ENCODE data around the gene C7orf57.
A peak's percentile ranks its signal among the peaks of the same experiment; 100 is the strongest.
"Not testable (repeated sequence)": the region's sequence is repeated elsewhere in the genome, so short reads cannot be mapped to it uniquely, and the experiment has no call there.

C7orf57 gene

DNA sequence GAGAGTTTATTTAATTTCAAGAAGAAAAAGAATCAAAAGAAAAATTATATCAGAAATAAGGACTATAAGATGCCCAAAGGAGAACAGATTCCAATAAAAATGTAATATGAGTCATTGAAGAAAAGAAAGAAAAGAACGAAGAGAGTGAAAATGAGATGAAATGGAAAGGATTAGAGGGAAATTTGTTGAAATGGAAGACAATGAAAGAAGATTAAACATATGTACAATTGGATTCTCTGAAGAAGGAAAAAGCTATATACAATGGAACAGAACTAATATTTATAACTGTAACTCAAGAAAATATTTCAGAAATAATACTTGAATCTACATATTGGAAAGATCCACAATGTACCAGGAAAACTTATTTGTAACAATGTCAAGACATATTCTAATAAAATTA is 28.6 kb downstream of the C7orf57 start:
- Histone ChIP-seq H3K27me3 (no peaks in the 10 kb centered on the region), H3K9me3 (replicated peaks in 1 of 11) (peaks cover 0 to 10% (median 0%) of the 10 kb centered on the region in 11 experiments; a peak in 2 of 22 replicates), H4K20me1 (no peaks in the 10 kb centered on the region), H3K4me2 (no peak overlapping the region), H3K27ac (no peak overlapping the region), H3K36me3 (no peaks in the 10 kb centered on the region), H3K9ac (no peak overlapping the region), H3K4me3 (no peak overlapping the region), H3K4me1 (peaks cover 5 to 24% (median 6%) of the 10 kb centered on the region in 10 experiments)
- no peak for TF ChIP-seq Cebpa-rat (IDR thresholded peaks at IDR 0.05)

DNA sequence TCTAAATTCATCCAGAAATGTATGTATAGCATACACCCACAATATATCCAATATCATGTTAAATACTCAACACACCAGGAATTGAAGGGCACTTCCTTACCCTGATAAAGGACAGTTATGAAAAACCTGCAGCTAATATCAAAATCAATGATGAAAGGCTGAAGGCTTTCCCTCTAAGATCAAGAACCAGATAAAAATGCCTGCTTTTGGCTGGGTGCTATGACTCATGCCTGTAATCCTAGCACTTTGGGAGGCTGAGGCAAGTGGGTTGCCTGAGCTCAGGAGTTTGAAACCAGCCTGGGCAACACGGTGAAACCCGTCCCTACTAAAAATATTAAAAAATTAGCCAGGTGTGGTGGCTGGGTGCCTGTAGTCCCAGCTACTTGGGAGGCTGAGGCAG is 32.1 kb downstream of the C7orf57 start:
- H3K36me3 ChIP-seq: no peaks in the 10 kb centered on the region
- no peaks in the 10 kb centered on the region for H4K20me1 ChIP-seq
- TF ChIP-seq Cebpa-rat (IDR thresholded peaks at IDR 0.05): no peak
- no peak overlapping the region for H3K4me2 ChIP-seq
- peaks cover 0 to 16% (median 0%) of the 10 kb centered on the region in 10 experiments; a peak in 3 of 20 replicates for H3K4me1 ChIP-seq
- H3K9me3 ChIP-seq (replicated peaks in 1 of 11): peaks cover 0 to 10% (median 0%) of the 10 kb centered on the region in 11 experiments; a peak in 2 of 22 replicates
- no peak overlapping the region for H3K27ac ChIP-seq
- H3K9ac ChIP-seq: no peak overlapping the region
- H3K27me3 ChIP-seq: no peaks in the 10 kb centered on the region
- H3K4me3 ChIP-seq: no peak overlapping the region

DNA sequence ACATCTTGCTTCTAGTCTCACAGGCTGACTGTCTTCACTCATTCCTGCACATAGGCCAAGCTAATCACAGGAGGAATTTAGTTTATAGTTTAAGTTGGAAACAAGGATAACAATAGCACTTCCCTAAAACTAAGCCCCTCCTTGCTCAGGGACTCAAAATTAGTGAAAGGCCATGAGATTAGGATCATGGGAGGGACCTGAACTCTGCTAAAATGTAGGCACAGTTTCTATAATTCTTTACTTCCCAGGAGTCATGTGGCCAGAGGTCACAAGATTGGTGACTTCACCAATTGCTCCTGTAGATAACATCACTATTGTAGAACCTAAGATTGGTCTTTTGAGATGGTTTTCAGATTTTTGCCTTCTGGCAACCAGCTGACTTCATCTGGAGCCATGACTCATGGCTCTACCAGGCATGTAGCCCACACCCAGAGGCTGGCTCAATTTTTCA is 38.9 kb downstream of the C7orf57 start:
- Histone ChIP-seq H3K4me2 (peak overlapping the region in 2 of 11 experiments; percentile 44 to 52; a peak in 4 of 22 replicates), H3K4me3 (no peak overlapping the region), H3K36me3 (no peaks in the 10 kb centered on the region), H3K27ac (peak overlapping the region in 3 of 11 experiments; percentile 6 to 14 (median 8); a peak in 3 of 22 replicates), H3K9ac (no peak overlapping the region), H4K20me1 (no peaks in the 10 kb centered on the region), H3K27me3 (no peaks in the 10 kb centered on the region), H3K9me3 (replicated peaks in 1 of 11) (0 out of 22 replicates have a peak, but pooled peaks cover 0 to 4% (median 0%) of the 10 kb centered on the region in 11 experiments), H3K4me1 (peaks cover 0 to 25% (median 0%) of the 10 kb centered on the region in 10 experiments; a peak in 5 of 20 replicates)
- no peak for TF ChIP-seq Cebpa-rat (IDR thresholded peaks at IDR 0.05)

DNA sequence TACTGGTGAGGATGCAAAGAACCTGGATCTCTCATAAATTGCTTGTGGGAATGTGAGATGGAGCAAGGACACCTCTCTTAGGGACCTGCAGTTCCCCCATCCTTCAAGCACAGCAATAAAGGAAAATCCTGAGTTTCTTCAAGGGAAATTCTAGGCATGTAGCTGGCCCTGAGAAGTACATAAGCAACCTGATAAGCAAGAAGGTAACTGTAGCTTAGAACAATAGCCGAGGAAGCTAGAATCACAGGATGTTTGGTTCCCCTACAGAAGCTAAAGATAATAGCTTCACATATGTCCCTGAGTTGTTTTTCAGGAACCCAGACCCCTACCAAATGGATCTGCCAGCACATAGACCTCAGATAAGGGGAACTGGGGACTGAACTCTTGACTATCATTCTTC is 42.1 kb downstream of the C7orf57 start:
- Histone ChIP-seq H3K4me3 (no peak overlapping the region), H3K27me3 (peaks cover 0 to under 1% (median 0%) of the 10 kb centered on the region in 11 experiments; a peak in 1 of 22 replicates), H3K36me3 (no peaks in the 10 kb centered on the region), H4K20me1 (no peaks in the 10 kb centered on the region), H3K4me2 (no peak overlapping the region), H3K27ac (no peak overlapping the region), H3K4me1 (peaks cover 0 to 32% (median 0%) of the 10 kb centered on the region in 10 experiments; a peak in 6 of 20 replicates), H3K9ac (no peak overlapping the region), H3K9me3 (replicated peaks in 1 of 11) (no peaks in the 10 kb centered on the region)
- TF ChIP-seq Cebpa-rat (IDR thresholded peaks at IDR 0.05): no peak

DNA sequence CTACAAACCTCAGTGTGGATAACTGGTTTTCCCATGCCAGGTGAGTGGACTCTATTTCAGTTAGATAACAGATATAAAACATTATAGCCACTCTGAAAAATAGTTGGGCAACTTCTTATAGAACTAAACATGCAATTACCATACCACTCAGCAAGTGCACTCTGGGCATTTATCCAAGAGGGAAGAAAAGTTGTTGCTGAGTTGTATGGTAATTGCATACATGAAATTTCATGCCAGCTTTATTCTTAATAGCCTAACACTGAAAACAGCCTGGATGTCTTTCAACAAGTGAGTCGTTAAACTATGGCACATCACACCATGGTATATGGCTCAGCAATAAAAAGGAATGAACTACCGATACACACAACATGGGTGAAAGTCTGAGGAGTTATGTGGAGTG is 43.1 kb downstream of the C7orf57 start:
- no peaks in the 10 kb centered on the region for H3K36me3 ChIP-seq
- H3K9ac ChIP-seq: no peak overlapping the region
- peaks cover 0 to 11% (median 0%) of the 10 kb centered on the region in 11 experiments; a peak in 3 of 22 replicates for H3K27me3 ChIP-seq
- no peak overlapping the region for H3K27ac ChIP-seq
- no peak overlapping the region for H3K4me3 ChIP-seq
- peak overlapping the region in 1 of 11 experiments; percentile 29; a peak in 3 of 22 replicates for H3K4me2 ChIP-seq
- no peaks in the 10 kb centered on the region for H3K9me3 ChIP-seq (replicated peaks in 1 of 11)
- peaks cover 0 to 36% (median 2%) of the 10 kb centered on the region in 10 experiments; a peak in 9 of 20 replicates for H3K4me1 ChIP-seq
- no peak for TF ChIP-seq Cebpa-rat (IDR thresholded peaks at IDR 0.05)
- no peaks in the 10 kb centered on the region for H4K20me1 ChIP-seq

DNA sequence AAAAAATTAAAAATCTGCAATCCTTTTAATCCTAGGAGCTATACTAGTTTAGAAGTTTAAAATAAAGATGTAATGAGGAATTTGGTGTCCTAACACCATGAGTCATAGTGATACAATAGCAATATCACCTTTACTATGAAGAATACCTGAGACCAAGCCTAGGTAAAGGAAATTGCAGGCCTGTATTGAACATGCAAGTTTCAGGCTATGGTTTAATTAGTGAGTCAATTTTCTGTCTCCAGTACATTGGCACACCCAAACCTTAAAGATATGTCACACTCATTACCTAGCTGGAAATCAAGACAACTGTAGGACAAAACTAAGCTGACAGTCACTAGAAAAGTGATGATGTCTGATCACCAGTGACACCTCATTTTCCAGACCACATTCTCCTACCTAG is 47.0 kb downstream of the C7orf57 start:
- Histone ChIP-seq H3K27me3 (peaks cover 0 to 22% (median 11%) of the 10 kb centered on the region in 11 experiments; a peak in 12 of 22 replicates), H3K4me1 (peaks cover 25 to 63% (median 37%) of the 10 kb centered on the region in 10 experiments)
- H4K20me1 ChIP-seq; H3K27ac ChIP-seq; H3K9me3 ChIP-seq (replicated peaks in 1 of 11); H3K9ac ChIP-seq; H3K4me3 ChIP-seq; H3K36me3 ChIP-seq; H3K4me2 ChIP-seq: not testable (repeated sequence)

DNA sequence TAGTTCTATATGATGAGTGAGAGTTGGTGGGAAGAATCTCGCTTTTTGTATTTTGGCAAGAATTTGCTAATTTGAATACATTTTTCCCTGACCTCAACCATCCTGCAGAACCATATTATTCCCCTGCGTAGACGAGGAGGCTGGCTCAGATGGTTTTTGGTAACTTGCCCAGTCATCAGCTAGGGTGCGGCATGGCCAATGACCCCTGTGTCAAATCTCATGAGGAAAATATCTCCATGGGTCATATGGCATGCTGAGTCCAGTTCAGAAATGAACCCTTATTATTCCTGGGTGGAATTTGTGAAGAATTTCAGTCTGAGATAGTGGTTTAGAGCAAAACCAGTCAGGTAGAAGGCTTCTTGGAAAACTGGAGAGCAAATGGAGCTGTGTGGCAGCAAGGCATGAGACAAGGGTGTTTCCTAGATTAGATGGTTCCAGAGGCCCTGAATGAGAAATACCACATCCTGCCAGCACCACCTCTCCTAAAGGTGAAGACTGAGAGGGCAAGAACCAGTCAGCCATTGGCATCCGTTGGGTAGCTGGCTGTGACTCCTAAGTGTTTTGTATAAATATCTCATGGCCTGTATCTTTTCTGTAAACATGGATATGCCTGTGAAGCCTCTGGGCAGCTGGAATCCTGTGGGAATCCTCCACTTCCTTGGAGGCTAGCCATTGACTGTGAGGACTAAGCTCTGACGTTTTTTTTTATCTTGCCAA is 47.9 kb downstream of the C7orf57 start:
- no peak overlapping the region for H3K27ac ChIP-seq
- no peaks in the 10 kb centered on the region for H4K20me1 ChIP-seq
- peaks cover 34 to 68% (median 46%) of the 10 kb centered on the region in 10 experiments for H3K4me1 ChIP-seq
- no peak overlapping the region for H3K4me3 ChIP-seq
- H3K9me3 ChIP-seq (replicated peaks in 1 of 11): no peaks in the 10 kb centered on the region
- no peaks in the 10 kb centered on the region for H3K36me3 ChIP-seq
- peak overlapping the region in 5 of 11 experiments; percentile 12 to 93 (median 85); a peak in 9 of 22 replicates for H3K4me2 ChIP-seq
- H3K9ac ChIP-seq: no peak overlapping the region
- no peak for TF ChIP-seq Cebpa-rat (IDR thresholded peaks at IDR 0.05)
- peaks cover 0 to 25% (median 11%) of the 10 kb centered on the region in 11 experiments; a peak in 12 of 22 replicates for H3K27me3 ChIP-seq

DNA sequence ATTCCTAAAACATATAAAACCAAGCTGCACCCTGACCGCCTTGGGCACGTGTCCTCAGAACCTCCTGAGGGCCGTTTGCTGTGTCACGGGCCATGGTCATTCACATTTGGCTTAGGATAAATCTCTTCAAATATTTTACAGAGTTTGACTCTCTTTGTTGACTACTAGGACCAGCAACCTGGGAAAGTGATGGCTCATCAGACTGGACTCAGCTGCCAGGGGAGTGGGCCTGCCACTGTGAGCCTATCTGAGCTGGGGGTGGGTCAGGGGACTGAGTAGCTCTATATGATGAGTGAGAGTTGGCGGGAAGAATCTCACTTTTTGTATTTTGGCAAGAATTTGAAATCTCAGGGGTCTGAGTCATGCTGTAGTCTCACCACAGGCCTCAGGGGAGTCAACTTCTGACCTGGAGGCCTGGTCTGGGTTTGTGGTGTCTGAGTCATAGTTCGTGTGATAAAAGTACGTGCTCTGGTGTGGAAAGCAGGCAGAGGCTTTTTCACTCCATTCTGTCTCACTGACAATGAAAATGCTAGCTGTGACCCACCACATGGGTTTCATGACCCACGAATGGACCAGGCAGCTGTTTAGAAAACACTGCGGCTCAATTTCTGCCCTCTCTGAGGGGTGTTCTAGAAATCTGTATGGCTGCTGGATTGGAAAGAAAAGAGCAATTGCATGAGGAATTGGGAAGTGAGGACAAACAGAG is 49.5 kb downstream of the C7orf57 start:
- Histone ChIP-seq H3K27me3 (peaks cover 0 to 39% (median 20%) of the 10 kb centered on the region in 11 experiments; a peak in 17 of 22 replicates), H3K4me3 (peak overlapping the region in 3 of 10 experiments; percentile 6 to 35 (median 14); a peak in 2 of 20 replicates), H3K27ac (peak overlapping the region; percentile 8 to 97 (median 76); a peak in 21 of 22 replicates), H3K9me3 (replicated peaks in 1 of 11) (no peaks in the 10 kb centered on the region; a peak in 1 of 22 replicates), H4K20me1 (peaks cover 0 to 7% (median 0%) of the 10 kb centered on the region in 11 experiments; a peak in 3 of 22 replicates), H3K4me1 (peaks cover 43 to 58% (median 55%) of the 10 kb centered on the region in 10 experiments), H3K36me3 (peaks cover 0 to under 1% (median 0%) of the 10 kb centered on the region in 11 experiments; a peak in 1 of 22 replicates), H3K4me2 (peak overlapping the region; percentile 79 to 99 (median 92)), H3K9ac (peak overlapping the region in 10 of 11 experiments; percentile 16 to 75 (median 64); a peak in 19 of 22 replicates)
- TF ChIP-seq Cebpa-rat (IDR thresholded peaks at IDR 0.05): peak in 5 of 11 experiments; percentile 24 to 66 (median 45); a peak in 5 of 22 replicates

All from BLaER1 treated with 17β-estradiol and CSF1 and Interleukin-3, amounts not matched to agents 10 nM and 100 nM (cell line).